Breast epithelium (tissue), 3 donors: Measurements from ENCODE around the gene CGN.

ENCODE experiments used
- POLR2A ChIP-seq: fragments of 450-650 bp; IDR thresholded peaks from one replicate; pipeline ENCODE4 v1.6.1; 2016; ENCODE audit warnings: antibody characterized with exemption, mild to moderate bottlenecking, moderate library complexity
- TF ChIP-seq, protein P1 (sequence below), 3 donors: fragments of 450-650 bp; IDR thresholded peaks; one replicate each; pipeline ENCODE4 v1.5.1; 2016 to 2017; ENCODE audit warnings: antibody characterized with exemption in 3 of 3, mild to moderate bottlenecking in 3 of 3, moderate library complexity in 3 of 3

- TF ChIP-seq, protein P1, sequence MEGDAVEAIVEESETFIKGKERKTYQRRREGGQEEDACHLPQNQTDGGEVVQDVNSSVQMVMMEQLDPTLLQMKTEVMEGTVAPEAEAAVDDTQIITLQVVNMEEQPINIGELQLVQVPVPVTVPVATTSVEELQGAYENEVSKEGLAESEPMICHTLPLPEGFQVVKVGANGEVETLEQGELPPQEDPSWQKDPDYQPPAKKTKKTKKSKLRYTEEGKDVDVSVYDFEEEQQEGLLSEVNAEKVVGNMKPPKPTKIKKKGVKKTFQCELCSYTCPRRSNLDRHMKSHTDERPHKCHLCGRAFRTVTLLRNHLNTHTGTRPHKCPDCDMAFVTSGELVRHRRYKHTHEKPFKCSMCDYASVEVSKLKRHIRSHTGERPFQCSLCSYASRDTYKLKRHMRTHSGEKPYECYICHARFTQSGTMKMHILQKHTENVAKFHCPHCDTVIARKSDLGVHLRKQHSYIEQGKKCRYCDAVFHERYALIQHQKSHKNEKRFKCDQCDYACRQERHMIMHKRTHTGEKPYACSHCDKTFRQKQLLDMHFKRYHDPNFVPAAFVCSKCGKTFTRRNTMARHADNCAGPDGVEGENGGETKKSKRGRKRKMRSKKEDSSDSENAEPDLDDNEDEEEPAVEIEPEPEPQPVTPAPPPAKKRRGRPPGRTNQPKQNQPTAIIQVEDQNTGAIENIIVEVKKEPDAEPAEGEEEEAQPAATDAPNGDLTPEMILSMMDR (IDR thresholded peaks at IDR 0.05), result no peak
- no peak for TF ChIP-seq POLR2A
Measured at GRCh38 chr1:151565502-151566189, 54.5 kb downstream of the CGN start.
